BE2C (cell line): ENCODE data around the gene KLF2.

Experiments used
- DNase-seq: peaks from one replicate; pipeline ENCODE4 v3.0.0-alpha.2; 2020
- H3K27me3 ChIP-seq: fragments of 250-450 bp; sonication (Bioruptor Pico); 2 replicates; pipeline ENCODE4 v1.5.1; 2020; ENCODE audit warnings: mild to moderate bottlenecking
- H3K36me3 ChIP-seq: fragments of 250-450 bp; sonication (Bioruptor Pico); 2 replicates; pipeline ENCODE4 v1.5.1; 2020; ENCODE audit warnings: mild to moderate bottlenecking
- H3K4me1 ChIP-seq: fragments of 250-450 bp; sonication (Bioruptor Pico); 2 replicates; pipeline ENCODE4 v1.5.1; 2020
- H3K4me3 ChIP-seq: 2 replicates; pipeline ENCODE4 v1.5.1; 2011; ENCODE audit warnings: low read depth, low read length
- H3K9me3 ChIP-seq: fragments of 250-450 bp; sonication (Bioruptor Pico); 2 replicates; pipeline ENCODE4 v1.5.1; 2020
- CTCF ChIP-seq: IDR thresholded peaks from 2 replicates; pipeline ENCODE4 v1.5.1; 2012; ENCODE audit warnings: mild to moderate bottlenecking, low read depth, low read length

The KLF2 gene

DNA sequence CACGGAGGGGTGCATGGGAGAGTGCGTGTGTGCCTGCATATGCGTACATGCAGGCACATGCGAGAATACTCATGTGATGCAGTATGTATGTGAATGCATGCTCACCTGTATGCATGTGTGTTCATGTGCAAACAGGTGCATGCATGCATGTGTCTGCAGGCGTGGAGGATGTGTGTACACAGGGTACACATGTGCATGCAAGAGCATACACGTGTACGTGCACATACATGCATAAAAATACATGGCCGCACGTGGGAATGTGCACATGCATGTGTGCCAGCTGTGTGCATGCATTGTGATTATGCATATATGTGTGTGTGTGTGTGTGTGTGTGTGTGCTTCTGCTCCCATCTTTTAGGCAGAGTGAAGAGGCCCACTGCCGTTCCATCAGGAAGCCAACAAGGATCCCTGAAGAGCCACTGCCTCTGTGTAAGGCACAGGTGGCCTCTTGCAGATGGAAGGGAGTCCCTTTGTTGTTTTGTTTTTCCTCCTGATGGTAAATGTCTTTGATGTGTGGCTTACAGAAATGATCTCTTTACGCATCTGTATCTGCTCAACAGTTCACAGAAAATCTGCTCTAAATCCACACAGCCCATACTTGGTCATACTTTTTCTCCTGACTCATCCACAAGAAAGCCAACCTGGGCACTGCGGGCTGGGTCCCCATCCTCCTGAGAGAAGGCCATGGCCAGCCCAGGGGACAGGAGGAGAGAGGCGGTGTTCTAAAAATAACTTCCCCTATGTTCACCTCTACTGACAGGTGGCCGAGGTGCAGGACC is 50.7 kb downstream of the KLF2 start:
- DNase-seq, result no peak
- no peak for TF ChIP-seq CTCF
- Histone ChIP-seq H3K27me3 (no peaks in the 10 kb centered on the region), H3K4me3 (no peak overlapping the region), H3K4me1 (no peaks in the 10 kb centered on the region), H3K36me3 (peaks cover 21% of the 10 kb centered on the region), H3K9me3 (0 out of 2 replicates have a peak, but pooled peaks cover 2% of the 10 kb centered on the region)

GRCh38 chr19:16375936-16376185 is 51.2 kb downstream of the KLF2 start:
- no peaks in the 10 kb centered on the region for H3K27me3 ChIP-seq
- H3K9me3 ChIP-seq, result 0 out of 2 replicates have a peak, but pooled peaks cover 2% of the 10 kb centered on the region
- no peak overlapping the region for H3K4me3 ChIP-seq
- no peaks in the 10 kb centered on the region for H3K4me1 ChIP-seq
- H3K36me3 ChIP-seq, result peaks cover 21% of the 10 kb centered on the region
- DNase-seq, result no peak
- TF ChIP-seq CTCF, result no peak

- Histone ChIP-seq H3K9me3 (0 out of 2 replicates have a peak, but pooled peaks cover 2% of the 10 kb centered on the region), H3K4me1 (no peaks in the 10 kb centered on the region), H3K27me3 (no peaks in the 10 kb centered on the region), H3K4me3 (no peak overlapping the region), H3K36me3 (peaks cover 22% of the 10 kb centered on the region)
- no peak for TF ChIP-seq CTCF
- DNase-seq, result no peak
These were observed 51.6 kb downstream of the KLF2 start for GRCh38 chr19:16376241-16376640.

- DNase-seq, result peak; percentile 39
- peak; percentile 43 for TF ChIP-seq CTCF
- no peak overlapping the region for H3K4me3 ChIP-seq
These were observed 52.0 kb downstream of the KLF2 start for GRCh38 chr19:16376649-16377048.

DNA sequence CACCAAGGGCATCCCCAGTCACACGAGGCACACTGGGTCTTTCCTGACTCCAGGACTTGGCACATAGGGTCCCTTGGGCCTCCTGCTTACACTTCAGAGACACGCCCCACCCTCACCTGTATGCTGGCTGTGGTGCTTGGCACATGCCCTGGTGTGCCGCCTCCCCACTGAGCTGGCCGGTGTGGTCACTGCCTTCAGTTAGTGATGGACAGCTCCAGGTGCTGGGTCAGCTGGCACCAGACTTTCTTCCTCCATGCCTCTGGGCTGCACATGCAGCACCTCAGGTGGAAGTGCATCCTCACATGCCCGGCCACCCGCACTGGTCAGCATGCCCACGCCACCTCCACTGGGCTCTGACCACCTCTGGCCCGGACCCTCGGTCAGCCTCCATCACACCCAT is 52.9 kb downstream of the KLF2 start:
- Histone ChIP-seq H3K4me1 (no peaks in the 10 kb centered on the region), H3K4me3 (no peak overlapping the region), H3K9me3 (0 out of 2 replicates have a peak, but pooled peaks cover 2% of the 10 kb centered on the region), H3K27me3 (no peaks in the 10 kb centered on the region), H3K36me3 (peaks cover 30% of the 10 kb centered on the region)
- no peak for TF ChIP-seq CTCF
- DNase-seq, result no peak

More at GRCh38 chr19:16376649-16377048, 52.0 kb downstream of the KLF2 start:
- Histone ChIP-seq H3K36me3 (peaks cover 26% of the 10 kb centered on the region), H3K4me1 (no peaks in the 10 kb centered on the region), H3K27me3 (no peaks in the 10 kb centered on the region), H3K9me3 (0 out of 2 replicates have a peak, but pooled peaks cover 2% of the 10 kb centered on the region)
